GM10847 (cell line): ENCODE results near the gene TENM4.

Experiments used
- POLR2A ChIP-seq: IDR thresholded peaks from 2 replicates; pipeline ENCODE4 v1.6.1; 2011; ENCODE audit not compliant: insufficient read length; ENCODE audit errors: extremely low read depth

TENM4 gene

GRCh38 chr11:79414644-79415317 lies 26.0 kb downstream of the TENM4 start:
- no peak for TF ChIP-seq POLR2A

- no peak for TF ChIP-seq POLR2A
Observed at GRCh38 chr11:79414041-79414440, 26.8 kb downstream of the TENM4 start.

- no peak for TF ChIP-seq POLR2A
Observed at GRCh38 chr11:79413268-79413667, 27.6 kb downstream of the TENM4 start.

- no peak for TF ChIP-seq POLR2A
Observed at GRCh38 chr11:79412761-79413160, 28.1 kb downstream of the TENM4 start.

- no peak for TF ChIP-seq POLR2A
Observed at GRCh38 chr11:79409330-79409729, 31.5 kb downstream of the TENM4 start.

GRCh38 chr11:79406376-79406775 lies 34.5 kb downstream of the TENM4 start:
- TF ChIP-seq POLR2A = no peak

- no peak for TF ChIP-seq POLR2A
Observed at GRCh38 chr11:79404806-79405205, 36.0 kb downstream of the TENM4 start.

- no peak for TF ChIP-seq POLR2A
Observed at GRCh38 chr11:79404325-79404724, 36.5 kb downstream of the TENM4 start.

- no peak for TF ChIP-seq POLR2A
Observed at GRCh38 chr11:79403839-79404238, 37.0 kb downstream of the TENM4 start.

GRCh38 chr11:79402912-79403311 lies 37.9 kb downstream of the TENM4 start:
- no peak for TF ChIP-seq POLR2A

GRCh38 chr11:79400717-79401330 lies 40.0 kb downstream of the TENM4 start:
- TF ChIP-seq POLR2A = no peak

- no peak for TF ChIP-seq POLR2A
Observed at GRCh38 chr11:79400206-79400605, 40.6 kb downstream of the TENM4 start.

GRCh38 chr11:79397252-79397651 lies 43.6 kb downstream of the TENM4 start:
- no peak for TF ChIP-seq POLR2A

- TF ChIP-seq POLR2A = no peak
Observed at GRCh38 chr11:79396674-79397073, 44.2 kb downstream of the TENM4 start.

GRCh38 chr11:79396001-79396400 lies 44.8 kb downstream of the TENM4 start:
- TF ChIP-seq POLR2A = no peak

GRCh38 chr11:79393362-79394043 lies 47.3 kb downstream of the TENM4 start:
- no peak for TF ChIP-seq POLR2A

GRCh38 chr11:79392161-79392560 lies 48.7 kb downstream of the TENM4 start:
- no peak for TF ChIP-seq POLR2A

- no peak for TF ChIP-seq POLR2A
Observed at GRCh38 chr11:79390923-79391322, 49.9 kb downstream of the TENM4 start.
